ENCODE results near the gene RAB3A.

- TF ChIP-seq CTCF (IDR thresholded peaks at IDR 0.05; ENCODE audit: extremely low read depth in 1 of 2, insufficient read depth in 1 of 2, low read depth in 1 of 2, low read length in 2 of 2) (no peak), EZH2 (IDR thresholded peaks at IDR 0.05; ENCODE audit: borderline replicate concordance, low read depth, low read length, severe bottlenecking) (no peak), POLR2A (IDR thresholded peaks at IDR 0.05; ENCODE audit: low read depth, low read length) (no peak), POLR2AphosphoS5 (IDR thresholded peaks at IDR 0.05; ENCODE audit: insufficient read depth, low read depth, low read length) (no peak), MYC (IDR thresholded peaks at IDR 0.05; ENCODE audit: low read depth, low read length) (no peak)
- TF ChIP-seq, protein P1, sequence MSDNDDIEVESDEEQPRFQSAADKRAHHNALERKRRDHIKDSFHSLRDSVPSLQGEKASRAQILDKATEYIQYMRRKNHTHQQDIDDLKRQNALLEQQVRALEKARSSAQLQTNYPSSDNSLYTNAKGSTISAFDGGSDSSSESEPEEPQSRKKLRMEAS (IDR thresholded peaks at IDR 0.05; ENCODE audit: insufficient read depth, insufficient read length) = no peak
Observed at GRCh38 chr19:18155095-18156087, 48.5 kb downstream of the RAB3A start.
